NCI-H2227 (cell line): ENCODE data around the gene ZIC5.

Experiments used
- DNase-seq: peaks from one replicate; lab custom pipeline; 2025; ENCODE audit not compliant: unreplicated experiment; lab: John Stamatoyannopoulos, UW

ZIC5 gene

DNA sequence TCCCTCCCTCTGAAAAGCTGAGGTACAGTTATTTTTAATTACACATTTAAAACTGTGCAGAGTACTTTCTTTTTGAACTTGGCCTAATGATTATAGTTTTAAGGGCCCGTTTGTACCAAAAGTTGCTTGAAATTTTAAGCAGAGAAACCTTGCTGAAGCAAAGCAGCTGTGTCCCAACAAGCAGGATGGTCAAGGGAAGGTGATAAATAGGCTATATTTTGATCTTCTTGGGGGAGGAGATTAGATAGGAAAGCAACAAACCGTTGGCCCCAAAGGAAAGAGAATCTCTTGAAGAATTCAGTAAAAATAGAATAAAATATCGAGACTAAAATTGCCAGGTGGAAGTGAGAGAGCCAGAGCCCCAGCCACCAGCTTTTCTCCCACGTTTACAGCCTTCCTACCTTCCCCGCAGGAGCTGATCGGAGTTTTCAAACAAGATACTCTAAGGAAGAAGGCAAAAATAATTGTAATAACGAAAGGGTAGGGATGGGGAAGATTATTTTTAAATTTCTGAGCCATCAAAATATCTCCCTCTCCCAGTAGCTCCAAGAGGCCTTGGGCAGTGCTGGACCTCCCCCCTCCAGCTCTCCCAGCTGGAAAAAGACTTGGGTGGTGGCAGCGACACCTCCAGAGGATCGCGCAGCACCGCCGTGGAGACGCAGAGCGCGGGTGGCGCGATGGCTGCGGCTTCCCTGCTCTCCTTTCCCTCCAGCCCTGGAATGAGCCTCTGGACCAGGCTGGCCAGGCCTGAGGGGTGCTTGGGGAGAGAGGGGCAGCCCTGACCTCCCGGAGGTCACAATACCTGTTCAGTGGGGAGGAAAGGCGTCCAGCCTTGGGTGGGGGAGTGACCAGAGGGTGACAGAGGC, 15.8 kb upstream of the ZIC5 start:
- peak; percentile 46 for DNase-seq

DNA sequence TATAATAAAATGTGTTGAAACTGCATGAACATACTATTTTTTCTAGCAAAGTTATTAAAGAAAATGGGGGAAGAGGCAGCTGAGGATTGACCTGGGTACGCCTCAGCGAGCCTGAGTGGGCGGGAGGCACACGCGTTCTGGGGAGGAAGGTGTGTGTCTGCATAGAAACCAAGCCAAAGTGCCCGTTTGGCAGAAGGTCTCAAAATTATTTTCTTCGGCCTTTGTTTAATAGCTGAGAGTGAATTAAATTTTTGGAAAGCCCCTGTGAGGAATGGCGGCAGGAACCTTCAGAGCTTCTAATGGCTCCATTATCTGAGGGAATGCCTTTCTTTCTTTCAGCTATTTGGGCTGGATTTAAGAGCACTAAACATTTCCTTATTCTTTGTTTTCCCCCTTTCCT, 15.2 kb upstream of the ZIC5 start:
- DNase-seq: no peak

DNA sequence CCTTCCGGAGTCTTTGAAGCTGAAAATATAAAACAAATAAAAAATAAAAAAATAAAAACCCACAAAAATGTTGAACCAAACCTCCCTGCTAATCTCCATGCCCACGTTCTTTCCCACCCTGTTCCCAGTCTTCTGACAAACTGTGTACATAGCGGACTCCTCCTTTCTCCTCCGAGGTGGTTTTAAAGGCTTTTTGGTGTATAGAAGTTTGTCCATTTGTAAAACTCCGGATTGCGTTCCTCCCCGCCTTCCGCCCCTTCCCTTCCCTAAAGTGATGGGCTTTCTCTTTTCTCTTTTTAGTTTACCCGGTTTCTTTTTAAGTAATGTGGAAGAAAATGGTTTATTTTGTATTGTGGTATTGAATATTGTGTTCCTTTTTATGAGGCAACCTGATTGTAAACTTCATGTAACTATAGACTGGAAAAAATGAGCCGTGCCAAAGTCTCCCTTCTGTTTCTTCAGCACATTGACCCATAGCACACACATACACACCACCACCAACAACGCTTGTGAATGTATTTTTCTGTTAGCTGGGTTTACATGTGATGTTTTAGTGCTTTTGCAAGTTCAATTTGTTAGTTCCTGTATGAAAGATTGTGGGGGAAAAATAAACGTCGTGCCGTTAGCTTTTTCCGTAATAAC, 14.4 kb upstream of the ZIC5 start:
- no peak for DNase-seq

DNA sequence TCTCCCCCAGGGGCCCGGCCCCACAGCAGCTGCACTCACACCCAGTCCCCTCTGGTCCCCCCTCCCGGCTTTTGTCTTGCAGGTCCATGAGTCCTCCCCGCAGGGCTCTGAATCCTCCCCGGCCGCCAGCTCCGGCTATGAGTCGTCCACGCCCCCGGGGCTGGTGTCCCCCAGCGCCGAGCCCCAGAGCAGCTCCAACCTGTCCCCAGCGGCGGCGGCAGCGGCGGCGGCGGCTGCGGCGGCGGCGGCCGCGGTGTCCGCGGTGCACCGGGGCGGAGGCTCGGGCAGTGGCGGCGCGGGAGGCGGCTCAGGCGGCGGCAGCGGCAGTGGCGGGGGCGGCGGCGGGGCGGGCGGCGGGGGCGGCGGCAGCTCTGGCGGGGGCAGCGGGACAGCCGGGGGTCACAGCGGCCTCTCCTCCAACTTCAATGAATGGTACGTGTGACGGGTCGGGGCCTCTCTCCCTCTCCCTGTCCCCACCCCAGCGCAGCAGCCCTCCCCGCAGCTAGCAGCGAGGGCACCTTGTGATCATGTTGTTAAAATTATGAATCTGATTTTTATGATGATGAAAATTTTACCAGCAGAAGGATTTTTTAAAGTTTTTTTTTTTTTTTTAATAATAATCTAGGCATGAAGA, 13.8 kb upstream of the ZIC5 start:
- DNase-seq: no peak

DNA sequence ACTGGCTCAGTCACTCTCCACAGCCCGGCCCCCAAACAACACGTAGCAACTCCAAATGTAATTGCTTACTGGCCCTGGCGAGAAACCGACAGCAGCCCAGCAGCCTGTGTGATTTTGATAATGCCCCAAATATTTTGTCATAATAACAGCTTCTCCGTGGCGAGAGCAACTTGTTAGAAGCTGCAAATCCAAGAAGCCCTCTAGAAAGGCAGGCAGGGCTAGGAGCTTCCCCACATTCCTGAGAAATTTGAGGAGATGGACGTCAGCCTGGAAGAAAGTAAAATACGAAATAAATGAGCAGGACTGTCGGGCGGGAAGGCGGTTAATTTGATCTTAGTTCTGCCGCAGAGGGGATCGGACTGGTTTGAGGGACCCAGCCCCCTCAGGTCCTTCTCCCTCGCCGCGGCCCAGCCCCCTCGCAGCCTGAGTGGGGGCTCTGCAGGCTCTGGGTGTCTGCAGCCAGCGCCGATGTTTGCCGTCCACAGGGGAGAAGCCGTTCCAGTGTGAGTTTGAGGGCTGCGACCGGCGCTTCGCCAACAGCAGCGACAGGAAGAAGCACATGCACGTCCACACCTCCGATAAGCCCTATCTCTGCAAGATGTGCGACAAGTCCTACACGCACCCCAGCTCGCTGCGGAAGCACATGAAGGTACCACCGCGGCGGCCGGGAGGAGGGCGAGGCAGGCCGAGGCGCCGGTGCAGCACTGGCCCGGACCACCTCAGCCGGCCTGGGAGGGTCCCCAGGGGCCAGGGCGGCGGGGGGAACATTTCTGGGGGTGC, 13.1 kb upstream of the ZIC5 start:
- DNase-seq: no peak

DNA sequence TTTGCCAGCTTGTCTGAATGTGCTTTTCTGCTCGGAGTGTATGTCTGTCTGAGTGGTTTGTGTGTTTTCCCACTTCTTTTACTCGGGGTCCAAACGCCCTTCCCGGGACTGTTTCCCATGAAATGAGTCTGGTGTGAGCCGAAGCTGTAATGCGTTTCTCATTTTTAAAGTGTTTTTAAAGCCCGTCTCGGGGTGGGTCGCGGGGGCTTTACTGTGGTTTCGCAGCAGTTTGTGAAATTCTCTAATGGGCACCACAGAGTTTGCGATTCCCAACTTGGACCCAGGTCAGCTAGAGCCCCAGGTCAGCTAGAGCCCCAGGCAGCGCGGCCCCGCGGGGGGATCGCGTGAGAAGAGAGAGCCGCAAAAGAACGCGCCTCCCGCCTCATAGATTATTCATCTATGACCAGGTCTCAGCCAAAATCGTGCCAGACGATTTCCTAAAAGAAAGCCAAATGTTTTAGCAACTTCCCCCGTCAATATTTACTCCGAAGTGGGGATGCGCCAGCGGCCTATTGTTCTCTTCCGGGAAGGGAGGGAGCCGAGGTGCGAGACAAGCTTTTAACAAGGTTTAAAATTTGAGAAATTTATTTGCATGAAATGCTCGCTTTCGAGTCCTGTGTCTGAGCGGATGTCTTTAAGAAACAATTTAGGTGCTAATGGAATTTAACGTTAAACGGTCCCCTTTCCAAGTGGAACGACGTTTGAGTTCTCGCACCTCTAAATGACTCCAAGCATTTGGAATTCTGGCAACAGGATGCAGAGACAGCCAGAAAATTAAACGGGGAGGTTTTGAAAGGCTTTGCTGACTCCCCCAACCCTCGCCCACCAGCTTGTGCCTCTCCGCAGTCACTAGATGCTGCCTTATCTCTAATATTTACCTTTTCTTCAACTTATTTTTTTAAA, 12.2 kb upstream of the ZIC5 start:
- DNase-seq: no peak

DNA sequence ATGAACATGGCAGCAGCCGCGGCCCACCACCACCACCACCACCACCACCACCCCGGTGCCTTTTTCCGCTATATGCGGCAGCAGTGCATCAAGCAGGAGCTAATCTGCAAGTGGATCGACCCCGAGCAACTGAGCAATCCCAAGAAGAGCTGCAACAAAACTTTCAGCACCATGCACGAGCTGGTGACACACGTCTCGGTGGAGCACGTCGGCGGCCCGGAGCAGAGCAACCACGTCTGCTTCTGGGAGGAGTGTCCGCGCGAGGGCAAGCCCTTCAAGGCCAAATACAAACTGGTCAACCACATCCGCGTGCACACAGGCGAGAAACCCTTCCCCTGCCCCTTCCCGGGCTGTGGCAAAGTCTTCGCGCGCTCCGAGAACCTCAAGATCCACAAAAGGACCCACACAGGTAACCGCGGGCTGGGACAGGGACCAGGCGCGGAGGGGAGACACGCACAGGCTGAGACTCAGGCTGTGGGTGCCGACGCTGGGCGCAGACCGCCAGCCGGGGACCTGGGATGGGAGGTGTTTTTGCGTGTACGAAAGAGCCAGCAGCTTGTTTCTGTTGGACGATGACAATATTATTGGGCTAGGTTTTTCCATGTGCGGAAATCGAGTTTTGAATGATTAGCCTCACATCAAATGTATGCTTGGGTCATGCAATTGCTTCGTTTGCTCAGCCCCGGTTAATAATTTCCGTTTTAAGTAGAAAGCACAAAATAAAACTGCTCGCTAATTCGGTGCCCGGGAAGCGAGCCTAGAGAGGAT, 11.3 kb upstream of the ZIC5 start:
- no peak for DNase-seq

DNA sequence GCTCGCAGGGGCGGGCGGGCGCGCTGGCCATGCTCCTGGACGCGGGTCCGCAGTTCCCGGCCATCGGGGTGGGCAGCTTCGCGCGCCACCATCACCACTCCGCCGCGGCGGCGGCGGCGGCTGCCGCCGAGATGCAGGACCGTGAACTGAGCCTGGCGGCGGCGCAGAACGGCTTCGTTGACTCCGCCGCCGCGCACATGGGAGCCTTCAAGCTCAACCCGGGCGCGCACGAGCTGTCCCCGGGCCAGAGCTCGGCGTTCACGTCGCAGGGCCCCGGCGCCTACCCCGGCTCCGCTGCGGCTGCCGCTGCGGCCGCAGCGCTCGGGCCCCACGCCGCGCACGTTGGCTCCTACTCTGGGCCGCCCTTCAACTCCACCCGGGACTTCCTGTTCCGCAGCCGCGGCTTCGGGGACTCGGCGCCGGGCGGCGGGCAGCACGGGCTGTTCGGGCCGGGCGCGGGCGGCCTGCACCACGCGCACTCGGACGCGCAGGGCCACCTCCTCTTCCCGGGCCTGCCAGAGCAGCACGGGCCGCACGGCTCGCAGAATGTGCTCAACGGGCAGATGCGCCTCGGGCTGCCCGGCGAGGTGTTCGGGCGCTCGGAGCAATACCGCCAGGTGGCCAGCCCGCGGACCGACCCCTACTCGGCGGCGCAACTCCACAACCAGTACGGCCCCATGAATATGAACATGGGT, 10.6 kb upstream of the ZIC5 start:
- DNase-seq: no peak

DNA sequence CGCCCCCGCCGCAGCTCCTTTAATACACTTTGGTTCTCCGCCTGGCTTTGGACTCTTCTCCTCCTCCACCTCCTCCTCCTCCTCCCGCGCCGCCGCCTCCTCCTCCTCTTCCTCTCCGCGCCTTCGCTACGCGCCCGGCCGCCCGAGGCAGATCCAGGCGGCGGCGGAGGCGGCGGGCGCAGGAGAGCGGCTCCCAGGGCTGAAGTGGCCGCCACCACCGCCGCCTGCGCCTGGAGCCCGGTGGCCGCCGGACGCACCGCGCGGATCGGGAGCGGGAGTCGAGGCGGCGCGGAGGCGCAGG, 10.1 kb upstream of the ZIC5 start, which contains the start of gene ZIC2:
Gene ZIC2 (plus strand): TSS at position 50 of the 301 bp plus-strand sequence. CDS start 281 bp downstream, outside the sequence.
- DNase-seq: no peak

DNA sequence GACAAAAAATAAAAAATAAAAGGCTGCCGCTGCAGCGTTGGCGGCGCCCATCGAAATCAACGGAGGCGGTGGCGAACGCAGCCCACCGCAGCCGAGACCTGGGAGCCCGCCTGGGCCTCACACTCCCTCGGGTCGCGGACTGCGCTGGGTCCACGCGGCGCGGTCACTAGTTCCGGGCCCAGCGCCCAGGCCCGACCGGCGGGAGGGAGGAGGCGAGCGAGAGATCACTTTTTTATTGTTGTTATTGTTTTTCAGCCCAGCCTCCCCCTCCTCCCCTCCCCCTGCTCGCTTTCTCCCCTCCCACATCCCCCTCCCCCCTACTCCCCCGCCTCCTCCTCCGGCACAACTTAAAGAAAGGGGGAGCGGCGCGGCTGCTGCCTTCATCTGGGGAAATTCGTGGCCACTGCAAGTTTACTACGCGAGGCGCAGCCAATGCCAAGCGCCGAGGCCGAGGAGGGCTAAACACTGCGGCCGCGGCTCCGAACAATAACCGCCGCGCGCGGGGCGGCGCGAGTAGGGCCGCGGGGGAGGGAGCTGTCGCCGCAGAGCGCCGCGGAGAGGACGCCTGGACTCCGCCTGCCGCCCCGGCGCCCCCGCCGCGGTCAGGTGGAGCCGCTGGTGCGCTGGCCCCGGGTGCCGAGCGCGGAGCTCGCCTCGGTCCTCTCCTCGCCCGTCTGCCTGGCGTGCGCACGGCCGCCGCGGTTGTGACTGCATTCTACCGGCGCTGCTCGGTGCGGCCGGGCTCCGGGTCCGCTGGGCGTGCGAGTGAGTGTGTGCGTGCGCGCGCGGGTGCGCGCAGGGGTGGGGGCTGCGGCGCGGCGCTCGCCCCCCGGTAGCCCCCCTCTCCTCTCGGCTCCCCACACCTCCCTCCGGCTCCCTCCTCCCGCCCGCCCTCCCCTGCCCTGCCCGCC, 9.5 kb upstream of the ZIC5 start:
- DNase-seq: peak; percentile 89

DNA sequence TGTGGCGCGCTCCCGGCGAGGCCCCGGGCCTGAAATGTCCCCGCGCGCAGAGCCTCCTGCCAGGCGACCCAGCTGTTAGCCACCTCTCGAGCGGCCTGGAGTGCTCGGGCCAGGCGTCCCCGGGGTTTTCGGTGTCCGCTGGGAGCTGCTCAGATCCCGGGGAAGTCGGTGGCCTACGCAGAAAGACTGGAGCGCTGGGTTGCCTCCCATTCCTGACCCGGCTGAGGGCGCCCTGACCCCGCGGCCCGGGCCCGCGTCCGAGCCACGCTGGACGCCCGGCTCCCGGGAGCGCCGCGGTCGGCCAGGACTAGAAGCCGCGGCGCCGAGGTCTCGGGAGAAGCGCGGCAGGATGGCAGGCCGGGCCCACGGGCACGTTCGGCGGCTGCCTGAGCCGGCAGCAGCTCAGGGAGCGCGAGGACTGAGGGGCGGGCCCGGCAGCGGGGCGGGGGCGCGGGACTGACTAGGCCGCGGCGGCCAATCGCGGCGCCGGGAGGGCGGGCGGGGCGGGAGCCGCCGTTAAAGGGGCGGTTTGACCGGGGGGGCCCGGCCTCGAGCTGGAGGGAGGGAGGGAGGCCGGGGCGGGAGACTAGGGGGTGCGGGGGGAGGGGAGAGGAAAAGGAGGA, 8.7 kb upstream of the ZIC5 start:
- peak; percentile 91 for DNase-seq

DNA sequence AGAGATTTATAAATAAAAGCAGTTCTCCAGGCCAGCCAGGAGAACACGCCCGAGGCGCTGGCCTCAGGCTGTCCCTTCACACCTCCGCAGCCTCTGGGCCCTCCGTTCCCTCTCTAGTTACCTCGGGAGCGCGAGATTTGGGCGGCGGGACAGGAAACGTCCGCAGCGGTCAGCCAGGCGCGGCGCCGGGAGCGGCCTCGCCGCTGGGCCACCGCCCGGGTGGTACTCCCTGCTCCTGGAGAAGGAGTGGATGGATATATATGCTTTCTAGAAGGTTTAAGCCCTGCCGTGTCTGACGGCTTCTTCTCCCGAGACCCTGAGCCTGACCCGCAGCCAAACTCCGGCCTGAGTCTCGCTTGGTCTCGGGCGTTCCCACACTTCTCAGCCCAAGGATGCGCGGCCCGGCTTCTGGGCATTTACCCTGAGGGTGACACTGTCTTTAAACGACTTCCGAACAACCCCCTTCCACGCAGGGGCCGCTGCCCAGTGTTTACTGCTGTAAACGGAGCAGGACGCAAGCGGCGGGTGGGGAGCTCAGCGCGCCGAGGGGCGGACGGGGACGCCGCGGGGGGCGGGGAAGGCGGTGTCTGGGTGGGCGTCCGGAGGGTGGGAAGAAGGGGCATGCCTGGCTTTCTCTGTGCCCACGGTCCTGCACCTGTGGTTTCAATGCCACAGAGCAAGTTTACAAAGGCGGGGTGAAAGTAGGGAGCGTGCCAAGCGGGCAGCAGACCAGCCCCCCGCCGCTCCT, 8.1 kb upstream of the ZIC5 start:
- DNase-seq: no peak

DNA sequence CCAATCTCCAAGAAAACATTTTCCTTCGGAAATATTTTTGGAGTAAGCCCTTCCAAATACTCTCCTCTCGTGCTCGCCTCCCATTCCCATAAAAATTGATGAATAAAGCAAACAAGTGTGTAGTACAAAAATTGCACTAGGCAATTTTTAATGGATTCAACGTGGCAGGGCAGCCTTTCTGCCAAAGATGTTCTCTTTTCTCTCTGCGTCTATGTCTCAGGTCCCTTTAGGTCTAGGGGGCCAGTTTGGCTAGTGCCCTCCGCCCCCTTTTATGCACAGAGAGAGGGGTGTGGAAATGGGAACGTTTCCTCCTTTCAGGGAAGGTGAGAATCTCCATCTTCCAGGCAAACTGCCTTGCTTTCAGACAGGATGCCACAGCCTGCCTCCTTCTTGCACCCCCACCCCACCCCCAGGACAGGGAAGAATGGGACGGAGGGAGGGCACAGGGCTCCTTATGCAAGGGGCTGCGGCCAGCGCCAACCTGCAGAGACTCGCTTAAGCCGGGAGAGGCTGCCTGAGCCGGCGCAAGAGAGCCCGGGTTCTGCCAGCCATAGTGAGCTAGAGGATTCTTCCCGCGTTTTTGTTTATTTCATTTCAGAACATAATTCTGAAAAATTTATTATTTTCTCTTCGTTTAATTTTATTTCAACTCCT, 7.4 kb upstream of the ZIC5 start:
- no peak for DNase-seq

DNA sequence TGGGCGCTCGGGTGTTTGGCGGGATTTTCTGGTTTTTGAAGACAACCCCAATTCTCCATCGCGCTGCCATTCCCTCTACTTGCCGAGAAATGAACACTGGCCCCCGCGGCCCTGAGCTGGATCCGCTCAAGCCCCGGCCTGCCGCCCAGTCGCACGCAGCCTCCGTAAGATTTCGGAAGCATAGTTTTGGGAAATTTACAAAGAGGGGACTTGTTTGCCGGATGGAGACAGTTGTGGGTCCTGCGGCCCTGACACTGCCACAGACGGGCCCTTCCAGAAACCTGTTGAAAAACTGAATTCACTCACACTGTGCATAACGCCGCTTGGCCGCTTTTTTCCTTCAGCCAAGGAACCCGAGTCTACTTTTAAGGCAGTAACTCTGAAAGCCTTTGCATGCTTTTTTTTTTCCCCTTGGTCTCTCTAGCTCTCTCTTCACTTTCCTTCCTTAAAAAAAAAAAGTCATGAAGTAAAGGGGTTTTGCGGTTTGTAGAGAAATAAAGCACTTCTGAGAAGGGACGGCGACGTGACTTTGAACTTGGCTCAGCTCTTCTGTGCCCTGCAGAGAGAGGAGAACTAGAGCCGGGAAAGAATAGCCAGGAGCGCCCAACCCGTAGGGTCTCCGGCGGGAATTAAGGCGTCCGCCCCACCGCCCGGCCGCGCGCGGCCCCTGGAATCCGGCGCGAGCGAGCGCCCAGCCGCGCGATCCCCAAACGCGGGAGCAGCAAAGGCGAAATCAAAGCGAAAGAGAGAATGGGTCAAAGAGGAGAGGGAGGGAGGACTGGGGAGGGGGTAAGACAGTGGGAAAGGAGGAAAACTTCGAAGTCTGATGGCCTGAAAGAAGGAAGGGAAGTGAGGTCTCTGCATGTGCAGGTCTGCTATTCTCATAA, 6.6 kb upstream of the ZIC5 start:
- DNase-seq: no peak

DNA sequence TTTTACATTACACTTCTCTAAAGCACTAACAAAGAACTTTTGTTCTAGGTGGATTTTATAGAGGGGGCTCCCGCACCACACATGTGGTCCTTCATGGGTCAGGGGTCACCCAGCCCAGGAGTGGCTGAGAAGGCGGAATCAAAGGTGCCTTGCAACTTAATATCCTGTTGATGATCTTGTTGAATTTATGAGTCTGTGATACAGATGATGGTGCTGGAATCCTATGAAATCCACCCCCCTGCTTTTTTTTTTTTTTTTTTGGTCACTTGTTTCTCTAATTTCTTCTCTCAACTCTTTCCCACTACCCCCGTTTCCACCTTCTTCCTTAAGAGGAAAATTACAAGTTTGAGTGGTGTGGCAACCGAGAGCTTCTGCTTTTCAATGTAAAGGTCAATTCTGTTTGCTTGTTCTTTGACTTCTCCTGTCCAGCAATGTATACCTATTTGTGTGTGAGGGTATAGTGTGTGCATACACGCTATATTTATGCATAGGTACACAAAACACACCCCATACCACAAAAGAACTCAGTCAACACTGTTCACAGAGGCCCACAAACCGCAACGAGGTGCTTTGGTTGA, 5.9 kb upstream of the ZIC5 start:
- no peak for DNase-seq
